Mammary epithelial cell (primary cell): ENCODE measurements around the gene LZTR1.

ENCODE experiments used
- EZH2 ChIP-seq: IDR thresholded peaks from 2 replicates; pipeline ENCODE4 v1.6.1; 2012; ENCODE audit warnings: low read length, inconsistent platforms, borderline replicate concordance
- TF ChIP-seq, protein P1 (sequence below), 2 donors: IDR thresholded peaks in 1 of 2; conservative IDR thresholded peaks in 1 of 2; 2 replicates each; pipeline ENCODE4 v1.5.1; 2011 to 2012; ENCODE audit warnings: inconsistent platforms in 2 of 2, low read length in 2 of 2, mild to moderate bottlenecking in 2 of 2, control low read depth in 1 of 2, low read depth in 1 of 2; ENCODE audit not compliant: insufficient read depth in 1 of 2; ENCODE audit errors: extremely low read depth in 1 of 2

DNA sequence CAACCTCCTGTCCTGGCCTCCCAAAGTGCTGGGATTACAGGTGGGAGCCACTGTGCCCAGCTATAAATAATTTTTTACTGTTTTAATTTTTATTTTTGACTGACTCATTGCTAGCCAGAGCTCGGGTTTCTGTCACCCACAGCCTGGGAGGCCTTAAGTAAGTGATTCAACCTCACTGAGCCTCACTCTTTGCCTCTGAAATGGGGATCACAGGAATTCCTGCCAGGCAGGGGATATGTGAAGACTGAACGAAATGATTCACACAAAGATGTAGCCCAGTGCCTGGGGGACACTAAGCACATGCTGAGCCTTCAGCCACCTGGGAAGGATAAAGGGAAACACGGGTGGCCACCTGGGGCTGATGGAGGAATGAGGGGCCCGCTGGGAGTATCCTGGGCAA lies 59.8 kb downstream of the LZTR1 start:
- TF ChIP-seq, protein P1, sequence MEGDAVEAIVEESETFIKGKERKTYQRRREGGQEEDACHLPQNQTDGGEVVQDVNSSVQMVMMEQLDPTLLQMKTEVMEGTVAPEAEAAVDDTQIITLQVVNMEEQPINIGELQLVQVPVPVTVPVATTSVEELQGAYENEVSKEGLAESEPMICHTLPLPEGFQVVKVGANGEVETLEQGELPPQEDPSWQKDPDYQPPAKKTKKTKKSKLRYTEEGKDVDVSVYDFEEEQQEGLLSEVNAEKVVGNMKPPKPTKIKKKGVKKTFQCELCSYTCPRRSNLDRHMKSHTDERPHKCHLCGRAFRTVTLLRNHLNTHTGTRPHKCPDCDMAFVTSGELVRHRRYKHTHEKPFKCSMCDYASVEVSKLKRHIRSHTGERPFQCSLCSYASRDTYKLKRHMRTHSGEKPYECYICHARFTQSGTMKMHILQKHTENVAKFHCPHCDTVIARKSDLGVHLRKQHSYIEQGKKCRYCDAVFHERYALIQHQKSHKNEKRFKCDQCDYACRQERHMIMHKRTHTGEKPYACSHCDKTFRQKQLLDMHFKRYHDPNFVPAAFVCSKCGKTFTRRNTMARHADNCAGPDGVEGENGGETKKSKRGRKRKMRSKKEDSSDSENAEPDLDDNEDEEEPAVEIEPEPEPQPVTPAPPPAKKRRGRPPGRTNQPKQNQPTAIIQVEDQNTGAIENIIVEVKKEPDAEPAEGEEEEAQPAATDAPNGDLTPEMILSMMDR (conservative IDR thresholded peaks at IDR 0.05 in 1 of 2, IDR thresholded peaks at IDR 0.05 in 1 of 2; ENCODE audit: extremely low read depth in 1 of 2, insufficient read depth in 1 of 2, low read depth in 1 of 2, low read length in 2 of 2): no peak
- no peak for TF ChIP-seq EZH2
